ENCODE data around the gene SHROOM3. TPM values are rescaled to one million over a fixed set of nuclear protein-coding genes. Genes with fewer than 3 reads are reported as not detected.

The SHROOM3 gene
- total and polyA plus RNA-seq, 4 donors, result 4.7 to 25.8 (median 8.7) TPM

GRCh38 chr4:76799140-76799539, 364.1 kb downstream of the SHROOM3 start:
- H3K27ac ChIP-seq (ENCODE audit: low read depth in 1 of 2, low read length in 2 of 2), result no peak overlapping the region
- TF ChIP-seq YY1 (IDR thresholded peaks at IDR 0.05) (no peak), JUND (IDR thresholded peaks at IDR 0.05) (no peak), RXRA (IDR thresholded peaks at IDR 0.05) (no peak), RAD21 (IDR thresholded peaks at IDR 0.05) (no peak)
- TF ChIP-seq, protein P1, sequence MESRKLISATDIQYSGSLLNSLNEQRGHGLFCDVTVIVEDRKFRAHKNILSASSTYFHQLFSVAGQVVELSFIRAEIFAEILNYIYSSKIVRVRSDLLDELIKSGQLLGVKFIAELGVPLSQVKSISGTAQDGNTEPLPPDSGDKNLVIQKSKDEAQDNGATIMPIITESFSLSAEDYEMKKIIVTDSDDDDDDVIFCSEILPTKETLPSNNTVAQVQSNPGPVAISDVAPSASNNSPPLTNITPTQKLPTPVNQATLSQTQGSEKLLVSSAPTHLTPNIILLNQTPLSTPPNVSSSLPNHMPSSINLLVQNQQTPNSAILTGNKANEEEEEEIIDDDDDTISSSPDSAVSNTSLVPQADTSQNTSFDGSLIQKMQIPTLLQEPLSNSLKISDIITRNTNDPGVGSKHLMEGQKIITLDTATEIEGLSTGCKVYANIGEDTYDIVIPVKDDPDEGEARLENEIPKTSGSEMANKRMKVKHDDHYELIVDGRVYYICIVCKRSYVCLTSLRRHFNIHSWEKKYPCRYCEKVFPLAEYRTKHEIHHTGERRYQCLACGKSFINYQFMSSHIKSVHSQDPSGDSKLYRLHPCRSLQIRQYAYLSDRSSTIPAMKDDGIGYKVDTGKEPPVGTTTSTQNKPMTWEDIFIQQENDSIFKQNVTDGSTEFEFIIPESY (IDR thresholded peaks at IDR 0.05), result no peak
- TF ChIP-seq, protein P2, sequence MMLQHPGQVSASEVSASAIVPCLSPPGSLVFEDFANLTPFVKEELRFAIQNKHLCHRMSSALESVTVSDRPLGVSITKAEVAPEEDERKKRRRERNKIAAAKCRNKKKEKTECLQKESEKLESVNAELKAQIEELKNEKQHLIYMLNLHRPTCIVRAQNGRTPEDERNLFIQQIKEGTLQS (IDR thresholded peaks at IDR 0.05), result no peak
- 73% methylated on average over 7 of the region's 7 CpGs for WGBS
- H3K27me3 ChIP-seq (ENCODE audit: control insufficient read depth in 4 of 4, insufficient read depth in 4 of 4, low read length in 3 of 4), result no peaks in the 10 kb centered on the region
- H3K36me3 ChIP-seq (ENCODE audit: control insufficient read depth in 4 of 4, insufficient read depth in 3 of 4, low read depth in 1 of 4, low read length in 3 of 4), result no peaks in the 10 kb centered on the region
- no peak overlapping the region for H3K4me3 ChIP-seq (ENCODE audit: low read depth in 1 of 3, low read length in 3 of 3)
- no peaks in the 10 kb centered on the region for H3K9me3 ChIP-seq (ENCODE audit: control insufficient read depth in 4 of 4, low read length in 3 of 4)
- no peaks in the 10 kb centered on the region for H3K4me1 ChIP-seq (ENCODE audit: control insufficient read depth in 4 of 4, insufficient read depth in 4 of 4, low read length in 3 of 4)
- H3K9ac ChIP-seq (ENCODE audit: low read depth in 1 of 2, low read length in 2 of 2), result no peak overlapping the region
- DNase-seq (ENCODE audit: low spot score), result no peak

DNA sequence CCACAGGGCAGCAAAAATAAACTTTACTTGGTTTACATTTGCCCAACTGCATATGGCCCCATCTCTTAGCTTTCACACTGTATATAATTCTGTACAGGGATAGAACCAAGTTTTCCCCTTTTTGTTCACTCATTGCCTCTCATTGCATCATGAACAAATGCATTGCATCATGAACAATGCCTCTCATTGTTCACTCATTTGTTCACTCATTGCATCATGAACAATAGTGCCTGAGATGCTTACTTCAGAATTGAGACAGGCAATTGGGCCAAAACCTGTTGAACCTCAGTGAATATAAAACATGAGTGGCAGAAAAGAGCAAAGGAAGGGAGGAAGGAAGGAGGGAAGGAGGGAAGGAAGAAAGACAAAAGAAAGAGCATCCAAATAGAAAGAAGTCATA, 364.7 kb downstream of the SHROOM3 start:
- no peaks in the 10 kb centered on the region for H3K4me1 ChIP-seq (ENCODE audit: control insufficient read depth in 4 of 4, insufficient read depth in 4 of 4, low read length in 3 of 4)
- DNase-seq (ENCODE audit: low spot score), result no peak
- H3K9me3 ChIP-seq (ENCODE audit: control insufficient read depth in 4 of 4, low read length in 3 of 4), result no peaks in the 10 kb centered on the region
- no peaks in the 10 kb centered on the region for H3K36me3 ChIP-seq (ENCODE audit: control insufficient read depth in 4 of 4, insufficient read depth in 3 of 4, low read depth in 1 of 4, low read length in 3 of 4)
- no peaks in the 10 kb centered on the region for H3K27me3 ChIP-seq (ENCODE audit: control insufficient read depth in 4 of 4, insufficient read depth in 4 of 4, low read length in 3 of 4)
- H3K9ac ChIP-seq (ENCODE audit: low read depth in 1 of 2, low read length in 2 of 2), result no peak overlapping the region
- TF ChIP-seq FOXA2 (IDR thresholded peaks at IDR 0.05) (no peak), REST (IDR thresholded peaks at IDR 0.05) (no peak), RAD21 (IDR thresholded peaks at IDR 0.05) (no peak), JUND (IDR thresholded peaks at IDR 0.05) (no peak), NR2F2 (IDR thresholded peaks at IDR 0.05) (no peak), RXRA (IDR thresholded peaks at IDR 0.05) (no peak), HNF4A (conservative IDR thresholded peaks at IDR 0.05) (no peak), SP1 (IDR thresholded peaks at IDR 0.05) (no peak), FOXA1 (IDR thresholded peaks at IDR 0.05) (no peak), HNF4G (IDR thresholded peaks at IDR 0.05) (no peak), EGR1 (IDR thresholded peaks at IDR 0.05; ENCODE audit: low read depth in 2 of 2) (no peak), YY1 (IDR thresholded peaks at IDR 0.05) (no peak), TAF1 (conservative IDR thresholded peaks at IDR 0.05) (no peak)
- TF ChIP-seq, protein P3, sequence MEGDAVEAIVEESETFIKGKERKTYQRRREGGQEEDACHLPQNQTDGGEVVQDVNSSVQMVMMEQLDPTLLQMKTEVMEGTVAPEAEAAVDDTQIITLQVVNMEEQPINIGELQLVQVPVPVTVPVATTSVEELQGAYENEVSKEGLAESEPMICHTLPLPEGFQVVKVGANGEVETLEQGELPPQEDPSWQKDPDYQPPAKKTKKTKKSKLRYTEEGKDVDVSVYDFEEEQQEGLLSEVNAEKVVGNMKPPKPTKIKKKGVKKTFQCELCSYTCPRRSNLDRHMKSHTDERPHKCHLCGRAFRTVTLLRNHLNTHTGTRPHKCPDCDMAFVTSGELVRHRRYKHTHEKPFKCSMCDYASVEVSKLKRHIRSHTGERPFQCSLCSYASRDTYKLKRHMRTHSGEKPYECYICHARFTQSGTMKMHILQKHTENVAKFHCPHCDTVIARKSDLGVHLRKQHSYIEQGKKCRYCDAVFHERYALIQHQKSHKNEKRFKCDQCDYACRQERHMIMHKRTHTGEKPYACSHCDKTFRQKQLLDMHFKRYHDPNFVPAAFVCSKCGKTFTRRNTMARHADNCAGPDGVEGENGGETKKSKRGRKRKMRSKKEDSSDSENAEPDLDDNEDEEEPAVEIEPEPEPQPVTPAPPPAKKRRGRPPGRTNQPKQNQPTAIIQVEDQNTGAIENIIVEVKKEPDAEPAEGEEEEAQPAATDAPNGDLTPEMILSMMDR (IDR thresholded peaks at IDR 0.05; ENCODE audit: low read depth, low read length, missing input control), result no peak
- TF ChIP-seq, protein P2 (IDR thresholded peaks at IDR 0.05), result no peak
- TF ChIP-seq, protein P1 (IDR thresholded peaks at IDR 0.05), result no peak
- TF ChIP-seq, protein P4, sequence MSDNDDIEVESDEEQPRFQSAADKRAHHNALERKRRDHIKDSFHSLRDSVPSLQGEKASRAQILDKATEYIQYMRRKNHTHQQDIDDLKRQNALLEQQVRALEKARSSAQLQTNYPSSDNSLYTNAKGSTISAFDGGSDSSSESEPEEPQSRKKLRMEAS (IDR thresholded peaks at IDR 0.05), result no peak
- no peak overlapping the region for H3K4me3 ChIP-seq (ENCODE audit: low read depth in 1 of 3, low read length in 3 of 3)
- no peak overlapping the region for H3K27ac ChIP-seq (ENCODE audit: low read depth in 1 of 2, low read length in 2 of 2)

Measured in liver (tissue), 9 donors.